ENCODE data around the gene ELOB.

The ELOB gene

GRCh38 chr16:2767140-2767731 is 9.8 kb downstream of the ELOB start:
- DNase-seq (ENCODE audit: low read depth): no peak
- no peak for TF ChIP-seq CTCF (IDR thresholded peaks at IDR 0.05; ENCODE audit: control insufficient read depth, extremely low read depth, insufficient read depth)
- H3K4me3 ChIP-seq (ENCODE audit: low read depth, low read length): no peak overlapping the region

GRCh38 chr16:2766430-2767139 is 10.5 kb downstream of the ELOB start:
- DNase-seq (ENCODE audit: low read depth): no peak
- TF ChIP-seq CTCF (IDR thresholded peaks at IDR 0.05; ENCODE audit: control insufficient read depth, extremely low read depth, insufficient read depth): no peak
- no peak overlapping the region for H3K4me3 ChIP-seq (ENCODE audit: low read depth, low read length)

DNA sequence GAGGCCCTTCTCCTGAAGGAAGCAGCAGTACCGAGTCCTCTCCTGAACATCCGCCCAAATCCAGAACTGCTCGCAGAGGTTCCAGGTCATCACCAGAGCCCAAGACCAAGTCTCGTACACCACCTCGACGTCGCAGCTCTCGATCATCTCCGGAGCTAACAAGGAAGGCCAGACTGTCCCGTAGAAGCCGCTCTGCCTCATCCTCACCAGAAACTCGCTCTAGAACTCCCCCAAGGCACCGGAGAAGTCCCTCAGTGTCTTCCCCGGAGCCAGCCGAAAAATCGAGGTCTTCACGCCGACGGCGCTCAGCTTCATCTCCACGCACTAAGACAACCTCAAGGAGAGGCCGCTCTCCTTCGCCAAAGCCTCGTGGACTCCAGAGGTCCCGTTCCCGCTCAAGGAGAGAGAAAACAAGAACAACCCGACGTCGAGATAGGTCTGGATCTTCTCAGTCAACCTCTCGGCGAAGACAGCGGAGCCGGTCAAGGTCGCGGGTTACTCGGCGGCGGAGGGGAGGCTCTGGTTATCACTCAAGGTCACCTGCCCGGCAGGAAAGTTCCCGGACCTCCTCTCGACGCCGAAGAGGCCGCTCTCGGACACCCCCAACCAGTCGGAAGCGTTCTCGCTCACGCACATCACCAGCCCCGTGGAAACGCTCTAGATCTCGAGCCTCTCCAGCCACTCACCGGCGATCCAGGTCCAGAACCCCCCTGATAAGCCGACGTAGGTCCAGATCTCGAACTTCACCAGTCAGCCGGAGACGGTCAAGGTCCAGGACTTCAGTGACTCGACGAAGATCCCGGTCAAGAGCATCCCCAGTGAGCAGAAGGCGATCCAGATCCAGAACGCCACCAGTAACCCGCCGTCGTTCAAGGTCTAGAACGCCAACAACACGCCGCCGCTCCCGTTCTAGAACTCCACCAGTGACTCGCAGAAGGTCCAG is 11.3 kb downstream of the ELOB start:
- no peak for DNase-seq (ENCODE audit: low read depth)
- no peak for TF ChIP-seq CTCF (IDR thresholded peaks at IDR 0.05; ENCODE audit: control insufficient read depth, extremely low read depth, insufficient read depth)
- H3K4me3 ChIP-seq (ENCODE audit: low read depth, low read length): no peak overlapping the region

DNA sequence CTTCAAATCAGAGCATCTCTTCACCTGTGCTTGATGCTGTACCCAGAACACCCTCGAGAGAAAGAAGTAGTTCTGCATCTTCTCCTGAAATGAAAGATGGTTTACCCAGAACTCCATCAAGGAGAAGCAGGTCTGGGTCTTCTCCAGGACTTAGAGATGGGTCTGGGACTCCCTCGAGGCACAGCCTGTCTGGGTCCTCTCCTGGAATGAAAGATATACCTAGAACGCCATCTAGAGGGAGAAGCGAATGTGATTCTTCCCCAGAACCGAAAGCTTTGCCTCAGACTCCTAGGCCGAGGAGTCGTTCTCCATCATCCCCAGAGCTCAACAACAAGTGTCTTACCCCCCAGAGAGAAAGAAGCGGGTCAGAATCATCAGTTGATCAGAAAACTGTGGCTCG is 12.4 kb downstream of the ELOB start:
- no peak for TF ChIP-seq CTCF (IDR thresholded peaks at IDR 0.05; ENCODE audit: control insufficient read depth, extremely low read depth, insufficient read depth)
- no peak for DNase-seq (ENCODE audit: low read depth)
- no peak overlapping the region for H3K4me3 ChIP-seq (ENCODE audit: low read depth, low read length)

DNA sequence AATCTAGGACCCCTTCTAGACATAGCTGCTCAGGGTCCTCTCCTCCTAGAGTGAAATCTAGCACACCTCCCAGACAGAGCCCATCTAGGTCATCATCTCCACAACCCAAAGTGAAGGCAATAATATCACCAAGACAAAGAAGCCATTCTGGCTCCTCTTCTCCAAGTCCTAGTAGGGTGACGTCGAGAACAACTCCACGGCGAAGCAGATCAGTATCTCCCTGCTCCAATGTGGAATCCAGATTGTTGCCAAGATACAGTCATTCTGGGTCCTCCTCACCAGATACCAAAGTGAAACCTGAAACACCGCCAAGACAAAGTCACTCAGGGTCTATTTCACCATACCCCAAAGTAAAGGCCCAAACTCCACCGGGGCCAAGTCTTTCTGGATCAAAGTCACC is 13.9 kb downstream of the ELOB start:
- H3K4me3 ChIP-seq (ENCODE audit: low read depth, low read length): no peak overlapping the region
- no peak for TF ChIP-seq CTCF (IDR thresholded peaks at IDR 0.05; ENCODE audit: control insufficient read depth, extremely low read depth, insufficient read depth)
- DNase-seq (ENCODE audit: low read depth): no peak

- TF ChIP-seq CTCF (IDR thresholded peaks at IDR 0.05; ENCODE audit: control insufficient read depth, extremely low read depth, insufficient read depth): no peak
- no peak for DNase-seq (ENCODE audit: low read depth)
- H3K4me3 ChIP-seq (ENCODE audit: low read depth, low read length): no peak overlapping the region
Measured at GRCh38 chr16:2762711-2763110, 14.4 kb downstream of the ELOB start.

Measured in LNCaP clone FGC (cell line).